ENCODE measurements around the gene NXPE1. TPM values are rescaled to one million over a fixed set of nuclear protein-coding genes. Genes with fewer than 3 reads are reported as not detected.
"Not testable (repeated sequence)": the region's sequence is repeated elsewhere in the genome, so short reads cannot be mapped to it uniquely, and the experiment has no call there.

NXPE1 gene
- total and polyA plus RNA-seq, 4 donors = not detected

DNA sequence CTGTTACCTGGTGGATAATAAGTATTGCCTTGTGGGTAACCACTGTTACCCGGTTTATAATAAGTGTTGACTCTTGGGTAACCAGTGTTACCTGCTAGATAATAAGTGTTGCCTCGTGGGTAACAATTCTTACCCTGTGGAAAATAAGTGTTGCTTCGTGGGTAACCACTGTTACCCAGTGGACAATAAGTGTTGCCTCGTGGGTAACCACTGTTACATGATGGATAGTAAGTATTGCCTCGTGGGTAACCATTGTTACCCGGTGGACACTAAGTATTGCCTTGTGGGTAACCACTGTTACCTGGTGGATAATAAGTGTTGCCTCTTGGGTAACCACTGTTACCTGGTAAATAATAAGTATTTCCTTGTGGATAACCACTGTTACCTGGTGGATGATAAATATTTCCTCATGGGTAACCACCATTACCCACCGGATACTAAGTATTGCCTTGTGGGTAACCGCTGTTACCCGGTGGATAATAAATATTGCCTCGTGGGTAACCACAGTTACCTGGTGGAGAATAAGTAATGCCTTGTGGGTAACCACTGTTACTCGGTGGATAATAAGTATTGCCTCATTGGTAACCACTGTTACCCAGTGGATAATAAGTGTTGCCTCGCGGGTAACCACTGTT is 44.6 kb upstream of the NXPE1 start:
- 86 to 91% methylated on average over 13 of the region's 13 CpGs for WGBS, 2 donors
- H3K27ac ChIP-seq (ENCODE audit: low read depth in 1 of 2, low read length in 1 of 2) = no peak overlapping the region

DNA sequence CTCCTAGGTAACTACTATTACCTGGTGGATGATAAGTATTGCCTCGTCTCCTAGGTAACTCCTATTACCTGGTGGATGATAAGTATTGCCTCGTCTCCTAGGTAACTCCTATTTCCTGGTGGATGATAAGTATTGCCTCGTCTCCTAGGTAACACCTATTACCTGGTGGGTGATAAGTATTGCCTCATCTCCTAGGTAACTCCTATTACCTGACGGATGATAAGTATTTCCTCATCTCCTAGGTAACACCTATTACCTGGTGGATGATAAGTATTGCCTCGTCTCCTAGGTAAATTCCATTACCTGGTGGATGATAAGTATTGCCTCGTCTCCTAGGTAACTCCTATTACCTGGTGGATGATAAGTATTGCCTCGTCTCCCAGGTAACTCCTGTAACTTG is 43.5 kb upstream of the NXPE1 start:
- H3K27ac ChIP-seq (ENCODE audit: low read depth in 1 of 2, low read length in 1 of 2); DNase-seq; H3K4me1 ChIP-seq (ENCODE audit: control insufficient read depth in 5 of 5, insufficient read depth in 5 of 5, low read length in 5 of 5); H3K9ac ChIP-seq (ENCODE audit: insufficient read depth in 1 of 2, low read length in 2 of 2); H3K27me3 ChIP-seq (ENCODE audit: control insufficient read depth in 3 of 3, insufficient read depth in 3 of 3, low read length in 2 of 3); H3K36me3 ChIP-seq (ENCODE audit: control insufficient read depth in 4 of 4, insufficient read depth in 4 of 4, low read length in 4 of 4); ATAC-seq (ENCODE audit: insufficient read depth, low FRiP score); H3K9me3 ChIP-seq (ENCODE audit: control insufficient read depth in 4 of 4, insufficient read depth in 3 of 4, low read length in 3 of 4); H3K4me3 ChIP-seq: not testable (repeated sequence)
- 87 to 95% methylated on average over 7 of the region's 7 CpGs for WGBS, 2 donors

More for the DNA sequence above, 44.6 kb upstream of the NXPE1 start:
- Histone ChIP-seq H3K4me1 (ENCODE audit: control insufficient read depth in 5 of 5, insufficient read depth in 5 of 5, low read length in 5 of 5) (no peaks in the 10 kb centered on the region), H3K27me3 (ENCODE audit: control insufficient read depth in 3 of 3, insufficient read depth in 3 of 3, low read length in 2 of 3) (no peaks in the 10 kb centered on the region), H3K9me3 (ENCODE audit: control insufficient read depth in 4 of 4, insufficient read depth in 3 of 4, low read length in 3 of 4) (peaks cover 0 to 8% (median 0%) of the 10 kb centered on the region in 4 donors), H3K4me3 (no peak overlapping the region), H3K9ac (ENCODE audit: insufficient read depth in 1 of 2, low read length in 2 of 2) (no peak overlapping the region), H3K36me3 (ENCODE audit: control insufficient read depth in 4 of 4, insufficient read depth in 4 of 4, low read length in 4 of 4) (no peaks in the 10 kb centered on the region)
- no peak for ATAC-seq (ENCODE audit: insufficient read depth, low FRiP score)
- TF ChIP-seq, protein P1, sequence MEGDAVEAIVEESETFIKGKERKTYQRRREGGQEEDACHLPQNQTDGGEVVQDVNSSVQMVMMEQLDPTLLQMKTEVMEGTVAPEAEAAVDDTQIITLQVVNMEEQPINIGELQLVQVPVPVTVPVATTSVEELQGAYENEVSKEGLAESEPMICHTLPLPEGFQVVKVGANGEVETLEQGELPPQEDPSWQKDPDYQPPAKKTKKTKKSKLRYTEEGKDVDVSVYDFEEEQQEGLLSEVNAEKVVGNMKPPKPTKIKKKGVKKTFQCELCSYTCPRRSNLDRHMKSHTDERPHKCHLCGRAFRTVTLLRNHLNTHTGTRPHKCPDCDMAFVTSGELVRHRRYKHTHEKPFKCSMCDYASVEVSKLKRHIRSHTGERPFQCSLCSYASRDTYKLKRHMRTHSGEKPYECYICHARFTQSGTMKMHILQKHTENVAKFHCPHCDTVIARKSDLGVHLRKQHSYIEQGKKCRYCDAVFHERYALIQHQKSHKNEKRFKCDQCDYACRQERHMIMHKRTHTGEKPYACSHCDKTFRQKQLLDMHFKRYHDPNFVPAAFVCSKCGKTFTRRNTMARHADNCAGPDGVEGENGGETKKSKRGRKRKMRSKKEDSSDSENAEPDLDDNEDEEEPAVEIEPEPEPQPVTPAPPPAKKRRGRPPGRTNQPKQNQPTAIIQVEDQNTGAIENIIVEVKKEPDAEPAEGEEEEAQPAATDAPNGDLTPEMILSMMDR (IDR thresholded peaks at IDR 0.05; ENCODE audit: control extremely low read depth, extremely low read depth) = no peak
- DNase-seq = no peak

DNA sequence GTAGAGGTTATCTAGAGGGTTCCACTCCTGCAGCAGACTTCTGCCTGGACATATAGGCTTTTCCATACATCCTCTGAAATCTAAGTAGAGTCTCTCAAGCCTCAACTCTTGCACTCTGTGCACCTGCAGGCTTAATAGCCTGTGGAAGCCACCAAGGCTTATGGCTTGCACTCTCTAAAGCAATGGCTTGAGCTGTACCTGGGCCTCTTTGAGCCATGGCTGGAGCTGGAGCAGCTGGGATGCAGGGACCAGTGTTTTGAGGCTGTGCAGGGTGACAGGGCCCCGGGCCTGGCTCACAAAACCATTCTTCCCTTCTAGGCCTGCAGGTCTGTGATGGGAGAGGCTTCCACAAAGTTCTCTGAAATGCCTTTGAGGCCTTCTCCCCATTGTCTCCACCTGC is 38.8 kb upstream of the NXPE1 start:
- TF ChIP-seq, protein P1 (IDR thresholded peaks at IDR 0.05; ENCODE audit: control extremely low read depth, extremely low read depth) = no peak
- Histone ChIP-seq H3K4me1 (ENCODE audit: control insufficient read depth in 5 of 5, insufficient read depth in 5 of 5, low read length in 5 of 5) (no peaks in the 10 kb centered on the region), H3K27ac (ENCODE audit: low read depth in 1 of 2, low read length in 1 of 2) (no peak overlapping the region), H3K9ac (ENCODE audit: insufficient read depth in 1 of 2, low read length in 2 of 2) (no peak overlapping the region), H3K27me3 (ENCODE audit: control insufficient read depth in 3 of 3, insufficient read depth in 3 of 3, low read length in 2 of 3) (no peaks in the 10 kb centered on the region), H3K4me3 (no peak overlapping the region), H3K9me3 (ENCODE audit: control insufficient read depth in 4 of 4, insufficient read depth in 3 of 4, low read length in 3 of 4) (no peaks in the 10 kb centered on the region), H3K36me3 (ENCODE audit: control insufficient read depth in 4 of 4, insufficient read depth in 4 of 4, low read length in 4 of 4) (no peaks in the 10 kb centered on the region)
- WGBS, 2 donors = 79% methylated on average over 1 of the region's 1 CpG
- ATAC-seq (ENCODE audit: insufficient read depth, low FRiP score) = no peak
- no peak for DNase-seq

DNA sequence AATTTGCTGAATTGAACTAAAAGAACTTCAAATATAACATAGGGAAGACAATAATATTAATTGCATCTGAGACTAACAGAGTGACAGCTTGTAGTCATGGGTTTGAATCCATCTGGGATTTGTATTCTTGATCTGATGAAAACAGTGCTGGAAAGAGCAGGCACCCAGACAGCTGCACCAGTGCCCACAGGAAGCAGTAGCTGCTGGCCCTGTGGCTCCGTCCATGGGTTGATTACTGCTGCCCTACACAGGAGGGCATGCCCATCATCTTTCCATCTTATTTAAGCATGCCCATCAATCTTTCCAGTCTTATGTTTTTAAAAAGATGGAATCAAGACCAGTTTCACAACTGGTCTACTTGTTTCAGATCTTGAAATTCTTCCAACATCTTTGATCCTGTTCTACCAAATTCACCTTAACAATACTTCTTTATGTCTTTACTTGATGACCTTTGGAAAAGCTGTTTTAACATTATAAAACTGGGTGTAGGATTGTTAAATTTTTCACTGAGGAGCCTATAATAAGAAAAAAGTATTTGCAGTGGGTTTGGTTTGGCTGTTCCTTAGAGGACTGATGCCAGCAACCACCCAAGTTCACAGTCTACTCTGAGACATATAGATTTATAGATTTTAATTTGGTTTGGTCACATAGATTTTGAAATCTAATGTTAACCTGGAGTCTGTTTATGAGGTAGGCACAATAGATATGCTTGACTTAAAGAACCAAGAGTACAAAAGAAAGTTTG is 36.7 kb upstream of the NXPE1 start:
- Histone ChIP-seq H3K36me3 (ENCODE audit: control insufficient read depth in 4 of 4, insufficient read depth in 4 of 4, low read length in 4 of 4) (no peaks in the 10 kb centered on the region), H3K27me3 (ENCODE audit: control insufficient read depth in 3 of 3, insufficient read depth in 3 of 3, low read length in 2 of 3) (no peaks in the 10 kb centered on the region), H3K9ac (ENCODE audit: insufficient read depth in 1 of 2, low read length in 2 of 2) (no peak overlapping the region), H3K27ac (ENCODE audit: low read depth in 1 of 2, low read length in 1 of 2) (no peak overlapping the region), H3K4me3 (no peak overlapping the region), H3K4me1 (ENCODE audit: control insufficient read depth in 5 of 5, insufficient read depth in 5 of 5, low read length in 5 of 5) (no peaks in the 10 kb centered on the region), H3K9me3 (ENCODE audit: control insufficient read depth in 4 of 4, insufficient read depth in 3 of 4, low read length in 3 of 4) (no peaks in the 10 kb centered on the region)
- DNase-seq (no peak), ATAC-seq (ENCODE audit: insufficient read depth, low FRiP score) (no peak)
- WGBS, 2 donors = 70 to 74% methylated on average over 1 of the region's 1 CpG
- TF ChIP-seq, protein P1 (IDR thresholded peaks at IDR 0.05; ENCODE audit: control extremely low read depth, extremely low read depth) = no peak

All from lung (tissue), 12 donors.